GM18519 (cell line): Measurements from ENCODE around the gene SPINK6.

Source experiments
- ATAC-seq: cut with Tn5 transposase; IDR thresholded peaks from one replicate; pipeline ENCODE4 v1.9.1; 2021; ENCODE audit warnings: mild to moderate bottlenecking, moderate library complexity; ENCODE audit not compliant: unreplicated experiment, low FRiP score

Gene SPINK6

DNA sequence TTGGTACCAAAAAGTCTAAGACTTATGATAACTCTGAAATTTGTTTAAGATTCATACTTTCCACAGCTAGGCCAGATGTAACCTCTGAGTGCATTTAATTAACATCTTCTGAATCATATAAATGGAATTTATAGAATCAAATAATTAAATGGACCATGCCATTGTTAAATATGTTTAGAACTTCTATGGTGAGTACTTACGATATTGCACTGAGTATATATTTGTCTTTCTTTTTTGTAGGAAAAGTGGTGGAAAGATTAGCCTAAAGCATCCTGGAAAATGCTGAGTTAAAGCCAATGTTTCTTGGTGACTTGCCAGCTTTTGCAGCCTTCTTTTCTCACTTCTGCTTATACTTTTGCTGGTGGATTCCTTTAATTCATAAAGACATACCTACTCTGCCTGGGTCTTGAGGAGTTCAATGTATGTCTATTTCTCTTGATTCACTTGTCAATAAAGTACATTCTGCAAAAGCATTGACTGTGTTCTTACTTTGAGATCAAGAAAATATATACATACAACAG lies 11.9 kb downstream of the SPINK6 start:
- ATAC-seq = no peak

GRCh38 chr5:148221508-148221907 lies 18.7 kb downstream of the SPINK6 start:
- no peak for ATAC-seq

GRCh38 chr5:148224117-148224742 lies 21.4 kb downstream of the SPINK6 start:
- no peak for ATAC-seq

- ATAC-seq = no peak
These were observed 25.6 kb downstream of the SPINK6 start for GRCh38 chr5:148228392-148228984.

- no peak for ATAC-seq
These were observed 27.0 kb downstream of the SPINK6 start for GRCh38 chr5:148229840-148230239.

- no peak for ATAC-seq
These were observed 27.4 kb downstream of the SPINK6 start for GRCh38 chr5:148230240-148230639.

DNA sequence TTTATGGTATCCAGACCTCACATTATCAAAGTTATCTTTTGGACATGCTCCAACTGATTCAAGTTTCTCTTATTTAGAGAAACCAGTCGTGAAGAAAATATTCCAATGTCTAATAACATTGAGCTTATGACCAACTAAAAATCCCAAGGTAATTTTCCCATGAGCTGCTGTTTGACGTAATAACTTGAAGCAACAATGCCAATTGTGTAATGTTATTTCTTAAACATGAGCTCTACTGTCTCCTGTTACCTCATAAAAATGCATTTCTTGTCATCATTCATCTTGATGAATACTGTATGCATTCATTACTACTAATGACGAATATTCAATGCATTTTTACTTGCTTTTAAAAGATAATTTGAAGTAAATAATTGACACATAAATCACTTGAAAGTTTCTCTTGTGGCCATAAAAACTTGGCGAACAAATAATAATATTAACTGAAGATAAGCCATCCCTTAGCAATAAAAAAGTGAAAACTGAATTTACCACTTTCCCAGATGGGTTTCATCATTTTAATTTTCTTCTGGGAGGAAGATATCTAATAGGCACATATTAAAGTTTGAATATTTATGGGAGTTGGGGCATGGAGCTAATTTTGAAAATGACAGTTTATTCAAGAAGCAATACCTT lies 35.1 kb downstream of the SPINK6 start:
- no peak for ATAC-seq

- ATAC-seq = no peak
These were observed 35.6 kb downstream of the SPINK6 start, which contains the start of gene MARCOL for GRCh38 chr5:148238418-148238794. TSS of gene MARCOL (plus strand) at chr5:148238525. CDS start at chr5:148238598, 73 bp downstream.

GRCh38 chr5:148248894-148249293 lies 46.1 kb downstream of the SPINK6 start:
- no peak for ATAC-seq

GRCh38 chr5:148255456-148255855 lies 52.6 kb downstream of the SPINK6 start:
- ATAC-seq = no peak

DNA sequence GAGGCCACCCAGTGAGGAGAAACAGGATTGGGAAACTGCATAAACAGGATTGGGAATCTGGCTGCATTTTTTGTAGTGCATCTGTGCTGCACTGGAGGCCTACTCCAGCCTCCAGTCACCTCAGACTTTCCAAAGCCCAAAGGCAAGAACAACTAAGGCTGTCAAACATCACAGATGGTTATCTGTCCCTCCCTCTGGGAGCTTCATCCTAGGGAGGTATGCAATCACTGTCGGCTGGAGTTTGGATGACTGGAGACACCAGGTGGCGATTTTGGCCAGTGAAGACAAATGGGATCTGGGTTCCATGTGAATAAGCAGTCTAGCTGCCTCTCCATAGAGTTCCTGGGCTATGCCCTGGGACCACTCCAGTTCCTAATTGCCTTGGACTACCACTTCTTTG lies 56.4 kb downstream of the SPINK6 start:
- ATAC-seq = no peak

GRCh38 chr5:148261221-148261620 lies 58.4 kb downstream of the SPINK6 start:
- no peak for ATAC-seq
